GM13977 (cell line): ENCODE data around the gene PARVG.

Experiments used
- DNase-seq: peaks from one replicate; pipeline ENCODE4 v3.0.0; 2012; ENCODE audit warnings: low spot score
- in situ Hi-C: fragments of 300-500 bp; cut with MboI; formaldehyde crosslinking; loops from one replicate; pipeline ENCODE4 v1.12.0; 2022; ENCODE audit warnings: low sequenced_read_pairs, low pct_unique_long_range_greater_than_20kb, mixed read lengths, inconsistent platforms; ENCODE audit not compliant: unreplicated experiment
- TF ChIP-seq, protein P1 (sequence below): IDR thresholded peaks from 2 replicates; pipeline ENCODE4 v1.5.1; 2012; ENCODE audit warnings: mild to moderate bottlenecking, control low read depth; ENCODE audit not compliant: insufficient read depth; ENCODE audit errors: extremely low read depth, missing control alignments

PARVG gene

DNA sequence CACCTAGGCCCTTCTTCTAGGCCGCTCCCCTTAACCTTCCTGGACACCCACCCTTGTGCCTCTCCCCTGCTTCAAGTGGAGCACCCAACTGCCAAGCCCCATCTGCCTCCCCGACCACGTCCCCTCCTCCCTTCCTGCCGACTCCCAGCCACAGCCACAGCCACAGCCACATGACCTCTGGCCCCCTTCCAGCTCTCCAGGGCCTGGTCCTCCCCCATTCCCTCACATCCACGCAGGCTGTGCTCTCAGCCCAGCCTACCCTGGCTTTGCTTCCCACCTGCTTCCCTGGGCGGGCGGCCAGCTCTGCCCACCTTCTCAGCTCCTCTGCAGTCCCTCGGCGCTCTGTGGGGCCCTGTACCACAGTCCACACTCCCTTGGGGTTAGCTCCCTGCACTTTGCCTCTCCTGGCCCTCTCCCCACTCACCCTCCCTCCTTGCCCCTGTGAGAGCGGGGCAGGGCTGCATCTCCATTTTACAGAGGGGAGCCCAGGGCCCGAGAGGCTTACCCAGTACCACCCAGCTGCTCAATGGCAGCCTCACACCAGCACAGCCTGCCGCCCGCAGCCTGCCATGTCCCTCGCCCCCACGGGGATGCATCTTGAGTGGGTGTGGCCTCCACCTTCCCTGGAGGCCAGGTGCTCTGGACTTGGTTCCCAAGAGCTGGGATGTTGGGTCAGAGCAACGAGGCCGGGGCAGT is 20.3 kb downstream of the PARVG start:
- no peak for DNase-seq
- in situ Hi-C loops, result no loop called here

DNA sequence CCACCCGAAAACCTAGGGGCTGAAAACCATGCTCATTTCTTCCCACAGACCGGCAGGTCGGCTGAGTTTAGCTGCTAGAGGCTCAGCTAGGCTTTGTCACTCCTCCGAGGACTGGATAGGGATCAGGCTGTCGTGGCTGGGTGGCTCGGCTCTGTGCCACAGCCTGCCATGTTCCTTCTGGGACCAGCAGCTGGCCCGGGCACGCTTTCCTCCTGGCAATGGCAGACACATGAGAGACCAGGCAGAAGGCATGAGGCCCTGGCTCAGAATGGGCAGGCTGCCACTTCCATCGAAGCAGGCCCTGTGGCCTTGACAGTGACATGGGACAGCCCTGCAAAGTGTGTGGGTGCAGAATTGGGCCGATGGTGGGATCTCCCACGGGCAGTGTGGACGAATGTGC is 20.9 kb downstream of the PARVG start:
- DNase-seq, result no peak
- in situ Hi-C loops, result no loop called here
- TF ChIP-seq, protein P1, sequence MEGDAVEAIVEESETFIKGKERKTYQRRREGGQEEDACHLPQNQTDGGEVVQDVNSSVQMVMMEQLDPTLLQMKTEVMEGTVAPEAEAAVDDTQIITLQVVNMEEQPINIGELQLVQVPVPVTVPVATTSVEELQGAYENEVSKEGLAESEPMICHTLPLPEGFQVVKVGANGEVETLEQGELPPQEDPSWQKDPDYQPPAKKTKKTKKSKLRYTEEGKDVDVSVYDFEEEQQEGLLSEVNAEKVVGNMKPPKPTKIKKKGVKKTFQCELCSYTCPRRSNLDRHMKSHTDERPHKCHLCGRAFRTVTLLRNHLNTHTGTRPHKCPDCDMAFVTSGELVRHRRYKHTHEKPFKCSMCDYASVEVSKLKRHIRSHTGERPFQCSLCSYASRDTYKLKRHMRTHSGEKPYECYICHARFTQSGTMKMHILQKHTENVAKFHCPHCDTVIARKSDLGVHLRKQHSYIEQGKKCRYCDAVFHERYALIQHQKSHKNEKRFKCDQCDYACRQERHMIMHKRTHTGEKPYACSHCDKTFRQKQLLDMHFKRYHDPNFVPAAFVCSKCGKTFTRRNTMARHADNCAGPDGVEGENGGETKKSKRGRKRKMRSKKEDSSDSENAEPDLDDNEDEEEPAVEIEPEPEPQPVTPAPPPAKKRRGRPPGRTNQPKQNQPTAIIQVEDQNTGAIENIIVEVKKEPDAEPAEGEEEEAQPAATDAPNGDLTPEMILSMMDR, result no peak

More for the DNA sequence above, 20.3 kb downstream of the PARVG start:
- TF ChIP-seq, protein P1, result no peak

DNA sequence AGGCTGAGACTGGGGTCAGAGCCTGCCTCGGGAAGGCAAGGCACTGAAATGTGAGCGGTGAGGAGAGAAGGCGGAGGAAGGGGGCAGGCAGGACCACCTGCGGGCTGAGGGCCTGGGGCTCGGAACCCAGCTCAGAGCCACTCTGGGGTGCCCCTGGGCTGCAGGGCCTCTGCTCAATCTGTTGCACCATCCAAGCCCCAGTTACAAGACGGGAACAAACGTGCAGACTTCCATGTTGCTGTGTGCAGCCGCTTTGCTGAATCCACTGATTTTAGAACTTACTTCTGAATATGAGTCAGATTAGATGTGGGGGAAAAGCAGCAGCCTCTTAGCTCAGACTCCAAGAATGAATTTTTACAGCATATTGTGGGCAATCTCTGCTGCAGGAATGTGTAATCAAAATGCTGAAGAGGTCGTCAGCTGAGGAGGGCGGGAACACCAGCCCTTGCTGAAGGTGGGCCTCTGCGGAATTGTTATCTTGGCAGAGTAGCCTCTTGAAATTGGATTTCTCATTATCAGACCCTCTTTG is 21.6 kb downstream of the PARVG start:
- in situ Hi-C loops, result no loop called here
- DNase-seq, result no peak

DNA sequence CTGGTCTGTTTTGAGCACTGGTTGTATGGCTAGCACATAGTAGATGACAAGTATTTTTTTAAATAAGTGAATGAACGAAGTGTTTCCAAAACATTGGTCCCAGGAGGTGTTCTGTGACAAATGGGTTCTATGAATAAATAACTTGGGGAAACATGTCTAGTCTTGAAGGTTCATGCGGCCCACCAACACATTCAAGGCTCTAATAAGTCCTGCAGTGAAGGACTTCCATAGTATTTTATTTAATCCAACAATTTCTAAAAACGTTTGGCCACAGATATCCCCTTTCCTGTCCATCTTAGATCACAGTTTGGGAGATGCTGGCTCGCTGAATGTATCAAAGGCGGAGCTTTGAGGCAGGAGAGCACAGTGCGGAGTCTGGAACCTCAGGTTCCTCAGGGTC is 22.5 kb downstream of the PARVG start:
- in situ Hi-C loops, result no loop called here
- TF ChIP-seq, protein P1, result no peak
- DNase-seq, result no peak

More for the DNA sequence above, 21.6 kb downstream of the PARVG start:
- TF ChIP-seq, protein P1, result no peak

DNA sequence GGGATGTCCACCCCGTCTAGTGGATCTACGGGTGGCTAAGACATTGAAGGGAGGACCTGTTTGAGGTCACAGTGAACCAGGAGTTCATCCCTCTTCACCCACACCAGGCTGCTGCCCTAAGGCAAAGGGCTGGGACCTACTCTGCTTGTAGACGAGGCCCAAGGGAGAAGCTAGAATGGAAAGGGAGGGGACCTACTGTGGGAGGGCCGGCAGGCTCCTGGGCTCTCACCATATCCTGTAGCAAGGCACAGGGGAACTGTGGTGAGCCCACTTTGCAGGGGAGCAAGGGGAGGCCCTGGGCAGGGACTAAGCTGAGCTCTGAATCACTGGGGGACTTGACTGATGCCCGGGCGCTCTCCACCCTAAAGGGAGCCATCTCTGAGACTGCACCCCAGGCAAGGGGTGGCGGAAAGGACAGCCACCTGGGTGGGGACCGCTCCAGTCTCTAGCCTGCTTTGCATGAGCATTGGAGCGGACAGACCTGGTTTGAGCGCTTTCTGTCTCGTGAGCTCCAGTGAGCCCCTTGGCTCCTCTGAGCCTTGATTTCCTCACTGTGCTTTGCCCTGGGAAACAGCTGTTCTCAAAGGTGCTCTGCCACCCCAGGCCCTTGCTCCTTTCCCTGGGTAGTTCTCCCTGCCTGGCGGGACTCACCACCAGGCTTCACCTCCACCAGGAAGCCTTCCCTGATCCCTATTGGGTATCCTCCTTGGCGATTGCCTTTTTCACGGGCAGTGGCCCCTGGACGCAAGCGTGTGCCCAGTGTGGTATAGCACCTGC is 24.2 kb downstream of the PARVG start:
- TF ChIP-seq, protein P1, result no peak
- in situ Hi-C loops, result no loop called here
- no peak for DNase-seq

DNA sequence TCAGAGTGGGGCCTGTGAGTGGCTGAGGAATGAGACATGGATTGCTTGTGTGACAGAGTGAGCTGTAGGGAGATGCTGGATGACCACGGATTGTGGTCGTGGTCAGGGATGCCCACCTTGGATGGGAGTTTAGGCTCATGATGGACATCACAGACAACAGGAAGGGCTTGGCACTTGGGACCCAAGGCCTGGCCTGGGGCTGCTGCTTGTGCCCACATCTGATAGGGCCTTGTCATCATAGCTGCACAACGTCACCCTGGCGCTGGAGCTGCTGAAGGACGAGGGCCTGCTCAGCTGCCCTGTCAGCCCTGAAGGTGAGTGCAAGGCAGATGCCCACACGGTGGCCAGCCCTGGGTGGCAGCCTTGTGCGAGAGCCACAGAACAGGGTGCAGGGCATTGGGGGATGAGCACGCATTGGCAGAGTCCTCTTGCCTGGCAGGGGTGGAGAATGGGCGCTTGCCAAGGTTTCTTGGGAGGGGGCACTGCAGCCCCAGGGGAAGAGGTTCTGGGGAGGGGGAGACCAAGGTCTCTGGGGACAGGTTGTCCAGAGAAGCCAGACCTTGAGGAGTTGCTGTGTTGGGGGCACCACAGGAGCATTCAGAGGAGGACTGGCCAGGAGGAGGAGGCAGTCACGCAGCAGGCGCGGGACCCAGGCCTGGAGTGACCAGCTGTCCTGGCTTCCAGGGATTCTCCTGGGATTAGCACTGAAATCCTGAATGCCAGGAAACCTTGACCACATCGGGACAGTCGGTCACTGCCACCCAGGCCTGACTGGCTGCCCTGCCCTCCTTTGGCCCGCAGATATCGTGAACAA is 25.0 kb downstream of the PARVG start:
- no peak for DNase-seq
- TF ChIP-seq, protein P1, result no peak
- in situ Hi-C loops, result no loop called here
